Head of caudate nucleus (tissue), 42 donors: Measurements from ENCODE around the gene ADAMTSL1.
A peak's percentile ranks its signal among the peaks of the same experiment; 100 is the strongest.

Experiments used
- DNase-seq, 42 donors: peaks; one replicate each; pipeline versions ENCODE4 v3.0.0 to v3.0.0-alpha.2; 2020 to 2021; ENCODE audit warnings: mixed read lengths in 7 of 42
- intact Hi-C: fragments of 100-400 bp; cut with DNase I; formaldehyde crosslinking; loops from one replicate; pipeline ENCODE4 v1.15.0; 2022

Gene ADAMTSL1

DNA sequence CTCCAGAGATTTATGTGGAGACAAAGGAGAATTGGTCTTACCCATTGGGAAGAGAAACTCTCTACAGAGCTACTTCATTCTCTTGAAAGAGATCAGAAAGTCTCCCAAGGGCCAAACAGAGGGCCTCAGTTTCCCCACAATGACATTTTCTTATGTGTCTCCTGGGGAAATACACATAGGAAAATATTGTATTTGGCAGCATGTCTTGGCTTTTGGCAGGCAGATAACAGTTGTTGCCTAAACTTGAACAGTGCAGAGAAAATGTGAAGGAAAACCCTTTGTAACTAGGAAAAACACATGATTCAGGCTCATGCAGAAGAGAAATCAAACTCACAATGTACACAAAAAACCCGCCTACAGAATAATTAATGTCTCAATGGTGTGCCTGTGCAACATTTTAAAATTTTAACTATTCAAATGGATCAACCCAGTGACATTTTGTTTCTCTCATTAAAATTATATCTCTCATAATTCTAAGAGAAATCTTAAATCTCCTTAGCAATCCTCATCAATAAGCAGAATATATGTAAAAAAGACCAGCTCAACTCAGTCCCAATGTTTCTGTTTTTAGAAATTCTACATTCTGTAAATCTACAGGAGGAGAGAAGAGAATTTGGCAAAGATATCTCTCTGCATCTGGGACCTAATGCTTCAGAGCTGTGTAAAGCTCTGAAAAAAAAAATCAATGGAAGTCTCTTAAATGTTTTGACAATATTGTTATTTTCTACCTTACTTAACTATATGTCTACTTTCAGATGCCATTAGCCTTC, 205.1 kb downstream of the ADAMTSL1 start:
- intact Hi-C loops: no loop called here
- no peak for DNase-seq

DNA sequence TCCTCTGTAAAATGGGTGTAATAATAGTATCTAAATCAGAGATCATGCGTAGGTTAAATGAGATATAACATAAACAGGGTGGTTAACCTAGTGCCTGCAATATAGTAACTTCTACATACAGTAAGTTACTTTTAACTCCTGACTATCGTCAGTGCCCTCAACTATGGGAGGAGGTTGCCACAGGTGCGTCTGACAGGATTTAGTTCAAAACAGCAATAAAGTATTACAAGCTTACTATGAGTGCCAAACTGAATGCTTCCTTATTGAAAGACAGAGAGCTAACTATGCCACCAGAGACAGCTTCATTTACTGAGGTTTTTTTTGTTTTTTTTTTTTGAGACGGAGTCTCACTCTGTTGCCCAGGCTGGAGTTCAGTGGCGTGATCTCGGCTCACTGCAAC, 209.0 kb downstream of the ADAMTSL1 start:
- intact Hi-C loops: no loop called here
- no peak for DNase-seq

DNA sequence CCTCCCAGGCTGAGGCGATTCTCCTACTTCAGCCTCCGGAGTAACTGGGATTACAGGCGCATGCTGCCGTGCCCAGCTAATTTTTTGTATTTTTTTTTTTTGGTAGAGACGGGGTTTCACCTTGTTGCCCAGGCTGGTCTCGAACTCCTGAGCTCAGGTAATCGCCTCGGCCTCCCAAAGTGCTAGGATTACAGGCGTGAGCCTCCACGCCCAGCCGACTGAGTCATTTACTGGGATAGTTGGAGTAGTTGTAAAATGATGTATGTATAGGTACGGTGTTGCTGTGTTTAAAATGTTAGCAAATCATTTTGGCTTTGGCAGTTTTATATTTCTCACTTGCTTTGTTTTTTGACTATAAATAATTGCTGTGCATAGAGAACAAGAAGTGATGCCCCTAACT, 209.4 kb downstream of the ADAMTSL1 start:
- intact Hi-C loops: no loop called here
- no peak for DNase-seq

DNA sequence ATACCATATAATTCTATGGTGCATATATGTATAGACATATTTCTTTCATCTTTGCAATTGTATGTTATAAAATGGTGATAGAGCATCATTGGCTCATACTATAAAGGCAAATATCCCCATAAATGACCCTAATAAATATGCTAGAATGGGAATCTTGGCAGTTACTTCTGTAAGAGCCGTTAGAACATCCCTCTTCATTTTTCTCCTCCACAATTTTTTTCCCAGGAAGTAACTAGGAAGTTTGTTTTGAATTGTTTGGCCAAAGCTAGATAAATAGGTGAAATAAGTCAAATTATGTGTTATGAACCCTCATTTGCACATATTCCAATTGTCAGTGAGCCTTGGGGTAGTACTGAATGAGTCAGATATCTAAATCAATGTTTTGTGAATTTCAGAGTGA, 209.9 kb downstream of the ADAMTSL1 start:
- intact Hi-C loops: no loop called here
- no peak for DNase-seq

DNA sequence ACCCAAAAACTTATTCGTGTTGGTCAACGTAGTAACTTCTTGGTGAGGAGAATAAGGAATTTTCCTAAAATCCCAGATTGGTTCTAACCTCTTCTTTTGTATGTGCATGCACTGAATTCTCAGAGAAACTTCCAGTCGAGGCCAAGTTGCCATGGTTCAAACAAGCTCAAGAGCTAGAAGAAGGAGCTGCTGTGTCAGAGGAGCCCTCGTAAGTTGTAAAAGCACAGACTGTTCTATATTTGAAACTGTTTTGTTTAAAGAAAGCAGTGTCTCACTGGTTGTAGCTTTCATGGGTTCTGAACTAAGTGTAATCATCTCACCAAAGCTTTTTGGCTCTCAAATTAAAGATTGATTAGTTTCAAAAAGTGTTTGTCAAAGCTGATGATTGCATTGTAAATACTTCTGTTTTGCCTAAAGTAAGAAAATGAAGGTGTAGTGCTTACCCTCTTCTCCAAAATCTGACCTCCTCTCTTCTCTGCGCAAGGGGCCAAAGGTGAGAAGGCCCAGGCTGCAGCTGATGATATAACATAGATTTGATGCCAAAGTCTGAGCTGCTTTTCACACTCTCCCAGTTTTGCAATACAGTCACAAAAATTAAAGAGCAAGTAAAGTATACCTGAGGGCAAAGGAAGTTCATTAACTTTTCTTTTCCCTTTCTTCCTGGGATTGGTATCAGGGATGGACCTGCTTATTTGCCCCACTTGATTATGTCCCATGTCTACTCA, 210.8 kb downstream of the ADAMTSL1 start:
- peak in 8 of 42 donors; percentile 6 to 43 (median 16) for DNase-seq

DNA sequence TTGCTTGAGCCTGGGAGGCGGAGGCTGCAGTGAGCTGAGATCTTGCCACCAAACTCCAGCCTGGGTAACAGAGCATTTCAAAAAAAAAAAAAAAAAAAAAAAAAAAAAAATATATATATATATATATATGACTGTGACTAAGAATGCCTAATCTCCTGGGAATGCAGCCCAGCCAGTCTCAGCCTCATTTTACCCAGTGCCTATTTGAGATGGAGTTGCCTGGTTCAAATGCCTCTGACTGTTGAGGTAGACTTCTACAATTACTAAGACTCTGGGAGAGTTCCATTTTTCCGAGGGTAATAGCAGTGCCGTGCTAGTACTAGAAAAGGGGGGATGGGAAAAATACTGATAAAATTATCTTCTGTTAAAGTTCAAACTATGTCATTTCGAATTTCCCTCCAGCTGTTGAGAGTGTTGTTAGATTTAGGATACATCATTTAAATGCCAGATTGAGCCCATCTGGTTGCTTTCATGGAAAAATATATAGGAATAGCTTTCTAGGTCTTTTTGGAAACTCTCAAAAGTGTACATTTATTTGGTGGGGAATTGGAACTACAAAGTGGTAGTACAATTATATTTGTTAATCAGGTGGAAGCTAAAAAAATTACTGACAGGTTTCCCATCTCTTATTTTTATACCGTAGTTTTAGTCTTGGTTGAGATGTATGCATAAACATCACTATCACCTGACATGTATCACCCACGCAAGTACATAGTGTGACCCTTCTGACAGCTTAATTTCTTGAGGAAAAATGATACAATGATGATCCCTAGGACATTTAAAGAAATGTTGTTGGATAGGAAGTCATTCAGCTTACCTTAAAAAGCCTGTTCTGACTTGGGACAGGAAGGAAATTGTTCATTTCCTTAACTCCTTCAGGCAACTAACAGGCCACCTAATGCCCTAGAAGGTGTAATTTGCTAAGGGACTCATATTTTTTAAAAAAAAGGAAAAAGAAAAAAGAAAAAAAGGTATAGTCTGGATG, 214.9 kb downstream of the ADAMTSL1 start:
- intact Hi-C loops: no loop called here

More for the DNA sequence above, 210.8 kb downstream of the ADAMTSL1 start:
- intact Hi-C loops: no loop called here

DNA sequence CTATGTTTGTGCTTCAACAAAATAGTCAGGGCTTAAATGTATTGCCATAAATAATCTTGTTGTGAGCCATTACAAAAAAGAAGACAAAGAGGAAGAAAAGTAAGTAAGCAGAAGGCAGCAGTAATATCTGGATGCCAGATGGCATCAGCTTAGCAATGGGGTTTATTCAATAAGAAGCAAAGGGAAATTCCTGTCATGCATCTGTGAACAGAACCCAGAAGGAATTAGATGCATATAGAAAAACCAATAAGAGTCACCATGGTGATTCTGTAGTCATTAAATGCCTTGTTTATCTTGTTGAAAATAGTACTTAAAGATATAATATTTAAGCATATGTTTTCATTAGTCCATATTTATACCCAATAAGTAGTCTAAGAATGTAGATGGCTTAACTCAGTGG, 216.0 kb downstream of the ADAMTSL1 start:
- intact Hi-C loops: no loop called here
- DNase-seq: no peak

More for the DNA sequence above, 214.9 kb downstream of the ADAMTSL1 start:
- DNase-seq: no peak

DNA sequence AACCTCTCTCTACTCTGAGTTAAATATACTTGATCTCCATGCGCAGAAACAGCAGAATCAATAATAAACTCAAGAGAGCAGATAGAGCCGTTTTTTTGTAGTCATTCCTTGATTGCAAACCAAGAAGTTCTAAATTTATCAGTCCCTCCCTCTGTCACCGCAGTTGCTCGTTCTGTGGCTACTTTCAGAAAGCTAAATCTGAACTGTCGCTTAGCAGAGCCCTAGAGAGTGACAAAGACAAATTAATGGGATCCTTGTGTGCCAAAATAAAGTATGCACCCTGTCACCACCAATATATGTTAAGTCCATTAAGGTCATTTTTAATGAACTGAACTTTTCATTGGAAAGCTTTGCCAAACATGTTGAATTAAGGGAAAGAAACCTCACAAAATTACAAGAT, 218.3 kb downstream of the ADAMTSL1 start:
- intact Hi-C loops: no loop called here
- DNase-seq: no peak

DNA sequence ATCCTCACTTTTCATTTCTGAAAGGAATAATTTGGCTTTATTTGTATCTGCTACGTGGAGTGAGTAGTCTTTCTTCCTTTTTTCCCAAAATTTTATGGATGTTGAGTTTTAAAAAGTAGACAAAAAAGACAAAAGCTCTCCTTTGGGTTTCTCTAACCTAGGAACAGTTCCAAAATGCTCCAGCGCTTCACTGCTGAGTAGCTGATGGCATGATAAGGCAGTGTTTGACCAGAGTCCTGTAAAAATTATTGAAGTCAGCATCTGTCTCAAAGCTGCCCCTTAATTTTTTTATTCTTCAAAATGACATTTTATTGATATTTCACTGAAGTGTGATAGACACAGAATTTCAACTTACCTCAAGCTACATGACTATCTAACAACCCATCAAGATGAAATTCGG, 219.0 kb downstream of the ADAMTSL1 start:
- no peak for DNase-seq

DNA sequence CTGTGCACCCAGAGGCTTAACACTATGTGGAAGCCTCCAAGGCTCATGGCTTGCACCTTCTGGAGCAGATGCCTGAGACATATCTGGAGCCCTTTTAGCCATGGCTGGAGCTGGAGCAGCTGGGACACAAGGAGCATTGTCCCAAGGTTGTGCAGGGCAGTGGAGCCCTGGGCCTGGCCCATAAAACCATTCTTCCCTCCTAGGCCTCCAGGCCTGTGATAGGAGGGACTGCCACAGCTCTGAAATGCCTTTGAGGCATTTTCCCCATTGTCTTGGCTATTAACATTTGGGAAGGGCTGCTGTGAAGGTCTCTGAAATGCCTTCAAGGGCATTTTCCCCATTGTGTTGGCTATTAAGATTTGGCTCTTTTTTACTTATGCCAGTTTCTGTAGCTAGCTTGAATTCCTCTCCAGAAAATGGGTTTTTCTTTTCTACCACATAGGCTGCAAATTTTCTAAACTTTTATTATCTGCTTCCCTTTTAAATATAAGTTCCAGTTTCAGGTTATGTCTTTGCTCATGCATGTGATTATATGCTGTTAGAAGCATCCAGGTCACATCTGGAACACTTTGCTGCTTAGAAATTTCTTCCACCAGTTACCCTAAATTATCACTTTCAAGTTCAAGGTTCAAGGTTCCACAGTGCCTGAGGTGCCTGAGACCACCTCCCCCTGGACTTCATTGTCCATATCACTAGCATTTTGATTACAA, 221.2 kb downstream of the ADAMTSL1 start:
- DNase-seq: no peak
- intact Hi-C loops: no loop called here

More for the DNA sequence above, 219.0 kb downstream of the ADAMTSL1 start:
- intact Hi-C loops: no loop called here

DNA sequence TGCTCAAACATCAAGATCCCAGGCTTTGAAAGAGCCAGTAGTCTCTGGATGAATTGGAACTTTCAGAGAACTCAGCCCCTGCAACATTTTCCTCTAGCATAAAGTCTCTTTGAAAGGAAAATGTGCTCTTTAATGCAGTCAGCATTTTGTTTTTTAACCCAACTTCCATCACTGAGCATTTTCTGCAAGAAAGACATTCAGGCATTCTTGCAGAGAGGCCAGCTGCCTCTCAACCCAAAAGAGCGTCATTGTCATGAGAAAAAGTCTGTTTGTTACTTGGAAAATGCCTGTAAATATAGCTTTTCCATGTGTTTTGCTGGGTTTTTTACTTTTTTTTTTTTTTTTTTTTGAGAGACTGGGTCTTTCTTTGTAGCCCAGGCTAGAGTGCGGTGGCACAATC, 225.0 kb downstream of the ADAMTSL1 start:
- no peak for DNase-seq
- intact Hi-C loops: no loop called here

DNA sequence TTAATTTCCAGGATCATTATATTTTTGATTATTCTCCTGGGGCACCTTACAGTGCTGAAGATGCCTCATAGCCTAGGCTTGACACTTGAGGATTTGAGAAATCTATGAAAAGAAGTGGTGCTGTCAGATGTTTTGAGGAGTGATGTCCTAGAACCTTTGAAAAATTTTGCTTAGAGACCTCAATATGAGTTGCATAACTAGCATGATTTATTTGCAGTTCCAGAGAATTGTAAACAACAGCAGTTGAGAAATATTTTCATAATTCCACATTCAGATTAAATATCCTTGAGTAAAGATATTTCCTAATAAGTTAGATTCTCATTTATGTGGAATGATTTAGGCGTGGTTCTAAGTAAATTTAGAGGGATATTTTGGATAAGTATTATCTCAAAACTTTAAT, 225.8 kb downstream of the ADAMTSL1 start:
- no peak for DNase-seq
- intact Hi-C loops: no loop called here

DNA sequence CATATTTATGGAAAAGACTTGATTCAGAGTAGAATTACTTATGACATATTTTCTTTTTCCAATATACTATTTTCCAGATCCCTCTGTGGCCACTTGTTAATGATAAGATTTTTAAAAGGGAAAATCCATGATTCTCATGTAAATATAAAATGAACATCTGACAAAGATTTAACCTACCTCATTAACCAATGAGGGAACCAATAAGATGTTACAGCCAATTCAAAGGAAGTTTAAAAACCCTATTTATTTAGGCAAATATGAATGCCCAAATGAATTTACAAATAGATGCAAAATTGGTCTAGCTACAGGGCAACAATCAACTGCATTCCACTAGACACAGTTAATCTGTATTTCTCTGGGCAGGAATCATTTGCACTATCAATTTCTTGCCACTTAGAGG, 226.8 kb downstream of the ADAMTSL1 start:
- intact Hi-C loops: no loop called here
- DNase-seq: no peak

DNA sequence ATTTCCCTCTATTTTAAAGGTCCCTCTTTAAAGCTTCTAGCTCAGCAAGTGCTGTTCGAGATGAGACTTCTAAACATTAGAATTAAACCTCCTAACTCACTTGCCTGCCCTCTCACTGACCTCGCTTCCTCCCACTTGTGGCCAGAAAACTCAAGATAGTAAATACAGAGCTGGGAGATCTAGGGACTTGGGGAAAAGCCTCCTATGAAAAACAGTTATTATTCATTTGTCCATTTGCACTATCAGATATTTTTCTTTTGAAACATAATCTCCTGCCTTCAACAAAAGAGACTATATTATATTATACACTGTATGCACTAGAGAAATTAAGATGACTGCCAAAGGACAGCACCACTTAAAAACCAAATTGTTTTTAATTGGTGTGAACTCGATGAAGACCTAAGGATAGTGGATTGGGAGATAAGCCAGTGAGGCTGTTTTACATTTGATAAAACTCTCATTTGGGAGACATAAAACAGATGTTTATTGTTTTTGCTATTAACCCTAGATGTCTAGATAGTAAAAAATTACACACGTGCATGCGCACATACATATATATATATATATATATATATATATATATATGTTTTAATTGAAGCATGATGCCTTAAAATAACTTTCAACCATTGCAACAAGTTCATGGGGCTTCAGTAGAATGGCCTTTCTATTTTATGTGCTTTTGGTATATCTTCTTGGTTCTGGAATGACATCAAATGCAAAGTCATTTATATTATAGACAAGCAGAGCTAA, 229.4 kb downstream of the ADAMTSL1 start:
- no peak for DNase-seq
- intact Hi-C loops: no loop called here

DNA sequence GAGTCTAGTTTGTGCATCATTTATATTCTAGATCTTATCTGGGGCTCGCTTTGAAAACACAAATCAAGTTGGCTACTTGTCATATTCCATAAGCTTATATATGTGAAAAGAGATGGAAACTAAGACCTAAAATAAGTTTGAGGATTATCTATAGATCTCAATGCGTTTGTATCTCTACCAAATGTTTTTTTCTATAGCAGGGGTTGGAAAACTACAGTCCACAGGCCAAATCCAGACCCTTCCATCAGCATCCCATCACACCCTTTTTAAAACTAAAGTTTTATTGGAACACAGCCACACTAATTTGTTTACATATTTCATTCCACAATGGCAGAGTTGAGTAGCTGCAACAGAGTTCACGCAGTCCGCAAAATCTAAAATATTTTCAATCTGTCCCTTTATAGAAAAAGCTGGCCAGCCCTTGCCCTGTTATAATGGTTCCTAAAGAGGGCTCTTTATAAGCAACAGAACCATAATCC, 230.0 kb downstream of the ADAMTSL1 start:
- no peak for DNase-seq
- intact Hi-C loops: no loop called here

DNA sequence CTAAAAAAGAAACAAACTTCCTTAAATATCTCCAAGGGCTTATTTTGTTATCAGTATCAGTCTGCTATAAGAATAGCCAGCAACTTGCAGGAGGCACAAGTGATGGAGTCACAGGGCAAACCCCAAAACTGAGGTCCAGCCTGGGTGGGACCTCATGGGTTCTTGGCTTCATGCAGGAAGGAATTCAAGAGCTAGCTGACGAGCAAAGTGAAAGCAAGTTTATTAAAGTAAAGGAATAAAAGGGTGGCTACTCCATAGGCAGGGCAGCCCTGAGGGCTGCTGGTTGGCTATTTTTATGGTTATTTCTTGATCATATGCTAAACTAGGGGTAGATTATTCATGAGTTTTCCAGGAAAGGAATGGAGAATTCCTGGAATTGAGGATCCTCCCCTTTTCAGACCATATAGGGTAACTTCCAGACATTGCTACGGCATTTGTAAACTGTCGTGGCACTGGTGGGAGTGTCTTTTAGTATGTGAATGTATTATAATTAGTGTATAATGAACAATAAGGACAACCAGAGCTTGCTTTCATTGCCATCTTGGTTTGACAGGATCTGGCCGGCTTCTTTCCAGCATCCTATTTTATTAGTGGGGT, 231.9 kb downstream of the ADAMTSL1 start:
- no peak for DNase-seq
- intact Hi-C loops: no loop called here

DNA sequence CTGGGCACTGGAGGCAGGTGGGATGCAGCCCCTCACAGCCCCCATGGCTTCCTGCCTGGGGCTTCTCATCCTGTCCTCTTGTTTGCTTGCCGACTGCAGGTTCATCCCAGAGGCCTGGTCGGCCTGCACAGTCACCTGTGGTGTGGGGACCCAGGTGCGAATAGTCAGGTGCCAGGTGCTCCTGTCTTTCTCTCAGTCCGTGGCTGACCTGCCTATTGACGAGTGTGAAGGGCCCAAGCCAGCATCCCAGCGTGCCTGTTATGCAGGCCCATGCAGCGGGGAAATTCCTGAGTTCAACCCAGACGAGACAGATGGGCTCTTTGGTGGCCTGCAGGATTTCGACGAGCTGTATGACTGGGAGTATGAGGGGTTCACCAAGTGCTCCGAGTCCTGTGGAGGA, 232.7 kb downstream of the ADAMTSL1 start:
- intact Hi-C loops: no loop called here
- DNase-seq: no peak

DNA sequence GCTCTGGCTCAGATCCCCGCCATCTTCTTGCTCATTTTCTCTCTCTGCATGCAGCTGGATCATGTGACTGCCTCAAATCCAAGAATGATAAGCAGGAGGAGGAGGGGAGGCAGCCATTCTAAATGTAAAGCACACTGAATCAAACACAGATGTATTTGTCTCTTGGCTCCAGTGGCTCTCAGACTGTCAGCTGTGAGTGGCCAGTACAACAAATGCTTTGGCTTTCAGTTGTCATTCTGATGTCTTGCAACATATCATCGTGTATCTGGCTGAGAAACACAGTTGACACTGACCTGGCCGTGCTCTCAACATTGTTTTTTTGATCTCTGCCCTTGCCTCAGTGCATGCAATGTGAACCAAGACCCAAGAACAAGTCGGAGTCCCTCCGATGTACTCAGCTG, 233.1 kb downstream of the ADAMTSL1 start:
- peak in 3 of 42 donors; percentile 2 to 12 (median 3) for DNase-seq
- intact Hi-C loops: no loop called here
